ENCODE measurements around the gene HABP2. TPM values are rescaled to one million over a fixed set of nuclear protein-coding genes. Genes with fewer than 3 reads are reported as not detected.

HABP2 gene
- total and polyA plus RNA-seq, 2 experiments from 2014 or later, result not detected

GRCh38 chr10:113522460-113522859 is 30.4 kb upstream of the HABP2 start (continued):
- TF ChIP-seq ZNF462 (CRISPR knock-in tag; IDR thresholded peaks at IDR 0.05) (no peak), ETS1 (IDR thresholded peaks at IDR 0.05) (no peak)

- H3K4me3 ChIP-seq, result no peak overlapping the region
- Mint-ChIP-seq H3K4me1 (peaks cover 2% of the 10 kb centered on the region; the same call in 1 of the 3 replicates), H3K27me3 (ENCODE audit: insufficient read depth, low read depth, poor library complexity) (peaks cover 2% of the 10 kb centered on the region)
- TF ChIP-seq REST (IDR thresholded peaks at IDR 0.05; ENCODE audit: unreplicated experiment) (no peak), EZH2phosphoT487 (IDR thresholded peaks at IDR 0.05; ENCODE audit: unreplicated experiment) (no peak), CTCF (conservative IDR thresholded peaks at IDR 0.05; ENCODE audit: low read depth in 2 of 2) (no peak), ZNF331 (CRISPR knock-in tag; IDR thresholded peaks at IDR 0.05; ENCODE audit: low read depth) (no peak)
These were observed 29.8 kb upstream of the HABP2 start for GRCh38 chr10:113523071-113523470.

More at GRCh38 chr10:113523071-113523470, 29.8 kb upstream of the HABP2 start:
- DNase-seq (ENCODE audit: low spot score) (no peak), ATAC-seq (no peak)
- no peaks in the 10 kb centered on the region for H3F3A ChIP-seq (replicated peaks; ENCODE audit: low read depth)
- H3K27me3 ChIP-seq (ENCODE audit: insufficient read depth), result no peaks in the 10 kb centered on the region
- Mint-ChIP-seq H3K36me3 (ENCODE audit: low read depth) (no peaks in the 10 kb centered on the region), H3K27ac (no peak overlapping the region), H3K9me3 (no peaks in the 10 kb centered on the region), H3K4me3 (no peak overlapping the region)
- H3K79me2 ChIP-seq (replicated peaks; ENCODE audit: insufficient read depth), result no peaks in the 10 kb centered on the region
- no peak overlapping the region for H3K4me2 ChIP-seq
- H2AFZ ChIP-seq, result peak overlapping the region; percentile 28; the same call in 1 of the 2 replicates
- no peaks in the 10 kb centered on the region for H3K9me2 ChIP-seq (ENCODE audit: insufficient read depth)
- H4K20me1 ChIP-seq (replicated peaks; ENCODE audit: insufficient read depth), result no peaks in the 10 kb centered on the region
- no peak overlapping the region for H3K27ac ChIP-seq (ENCODE audit: low read depth)
- H3K4me1 ChIP-seq (ENCODE audit: insufficient read depth), result no peaks in the 10 kb centered on the region
- no peaks in the 10 kb centered on the region for H3K36me3 ChIP-seq (ENCODE audit: insufficient read depth)

Data from GM23338 (cell line).